ENCODE results near the gene WRAP73. TPM values are rescaled to one million over a fixed set of nuclear protein-coding genes. Genes with fewer than 3 reads are reported as not detected.

Gene WRAP73
- total RNA-seq, 3 donors from 2014 or later (not counting 1 experiment from before 2014, with no cell fraction given), result 27.8 to 35.4 (median 30.1) TPM

GRCh38 chr1:3614755-3615742 is 34.9 kb downstream of the WRAP73 start:
- H3K4me1 Mint-ChIP-seq, result peaks cover 4 to 29% of the 10 kb centered on the region in 2 donors
- peak in 1 of 2 donors; percentile 40 for DNase-seq
- H3K36me3 Mint-ChIP-seq, result no peaks in the 10 kb centered on the region
- H3K36me3 ChIP-seq (ENCODE audit: control insufficient read depth, insufficient read depth, low read length), result no peaks in the 10 kb centered on the region
- ATAC-seq, result no peak
- WGBS (ENCODE audit: insufficient coverage), result 69% methylated on average over 20 of the region's 20 CpGs
- intact Hi-C loops (cut with micrococcal nuclease), result no loop called here
- no peak overlapping the region for H3K27ac Mint-ChIP-seq
- H3K27me3 ChIP-seq (ENCODE audit: control insufficient read depth, insufficient read depth, low read length), result peaks cover 5% of the 10 kb centered on the region
- peaks cover 23% of the 10 kb centered on the region for H3K4me1 ChIP-seq (ENCODE audit: control insufficient read depth, insufficient read depth, low read length)
- no peaks in the 10 kb centered on the region for H3K9me3 Mint-ChIP-seq
- peaks cover 0 to 21% of the 10 kb centered on the region in 2 donors for H3K27me3 Mint-ChIP-seq (ENCODE audit: low read depth in 2 of 2)
- no peak overlapping the region for H3K27ac ChIP-seq (ENCODE audit: low read length)
- H3K4me3 Mint-ChIP-seq, result no peak overlapping the region
- TF ChIP-seq CTCF (IDR thresholded peaks at IDR 0.05), result peak; percentile 47
- H3K4me3 ChIP-seq (ENCODE audit: low read length), result no peak overlapping the region
- no peaks in the 10 kb centered on the region for H3K9me3 ChIP-seq (ENCODE audit: control insufficient read depth, insufficient read depth, low read length)

DNA sequence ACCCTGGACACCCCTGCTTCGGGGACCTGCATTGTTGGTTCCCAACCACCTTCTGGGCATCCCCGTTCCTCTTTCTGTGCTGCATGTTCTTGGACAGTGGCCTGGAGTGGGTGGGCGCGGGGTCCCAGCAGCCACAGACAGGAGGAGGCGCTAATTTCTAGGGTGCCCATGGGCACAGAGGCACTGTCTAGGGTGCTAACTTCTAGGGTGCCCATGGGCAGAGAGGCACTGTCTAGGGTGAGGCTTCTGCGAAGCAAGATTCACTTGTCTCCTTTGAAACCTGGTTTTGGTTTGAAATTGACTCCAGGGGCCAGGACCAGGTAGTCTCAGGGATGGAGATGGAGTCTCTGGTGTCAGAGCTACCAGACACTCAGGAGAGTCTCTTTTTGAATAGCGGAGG is 37.8 kb downstream of the WRAP73 start:
- ATAC-seq, result no peak
- intact Hi-C loops (cut with micrococcal nuclease), result no loop called here
- Mint-ChIP-seq H3K27ac (no peak overlapping the region), H3K27me3 (ENCODE audit: low read depth in 2 of 2) (peaks cover 0 to 24% of the 10 kb centered on the region in 2 donors), H3K36me3 (no peaks in the 10 kb centered on the region), H3K4me1 (peaks cover 4 to 18% of the 10 kb centered on the region in 2 donors), H3K9me3 (no peaks in the 10 kb centered on the region), H3K4me3 (peak overlapping the region; percentile 87)
- WGBS (ENCODE audit: insufficient coverage), result 59% methylated on average over 7 of the region's 7 CpGs
- H3K27me3 ChIP-seq (ENCODE audit: control insufficient read depth, insufficient read depth, low read length), result peaks cover 5% of the 10 kb centered on the region
- no peak for TF ChIP-seq CTCF (IDR thresholded peaks at IDR 0.05)
- no peaks in the 10 kb centered on the region for H3K9me3 ChIP-seq (ENCODE audit: control insufficient read depth, insufficient read depth, low read length)
- no peak for DNase-seq
- no peak overlapping the region for H3K27ac ChIP-seq (ENCODE audit: low read length)
- no peak overlapping the region for H3K4me3 ChIP-seq (ENCODE audit: low read length)
- no peaks in the 10 kb centered on the region for H3K36me3 ChIP-seq (ENCODE audit: control insufficient read depth, insufficient read depth, low read length)
- H3K4me1 ChIP-seq (ENCODE audit: control insufficient read depth, insufficient read depth, low read length), result peaks cover 12% of the 10 kb centered on the region

- Histone ChIP-seq H3K27me3 (ENCODE audit: control insufficient read depth, insufficient read depth, low read length) (peaks cover 5% of the 10 kb centered on the region), H3K36me3 (ENCODE audit: control insufficient read depth, insufficient read depth, low read length) (no peaks in the 10 kb centered on the region), H3K9me3 (ENCODE audit: control insufficient read depth, insufficient read depth, low read length) (no peaks in the 10 kb centered on the region), H3K27ac (ENCODE audit: low read length) (no peak within 1 kb of the TSS), H3K4me1 (ENCODE audit: control insufficient read depth, insufficient read depth, low read length) (peaks cover 12% of the 10 kb centered on the region), H3K4me3 (ENCODE audit: low read length) (no peak within 1 kb of the TSS)
- DNase-seq, result peak in 1 of 2 donors; percentile 62
- peak within 1 kb of the TSS; percentile 87 for H3K4me3 Mint-ChIP-seq
- H3K4me1 Mint-ChIP-seq, result peaks cover 4 to 18% of the 10 kb centered on the region in 2 donors
- TF ChIP-seq CTCF (IDR thresholded peaks at IDR 0.05), result no peak
- H3K36me3 Mint-ChIP-seq, result no peaks in the 10 kb centered on the region
- H3K9me3 Mint-ChIP-seq, result no peaks in the 10 kb centered on the region
- ATAC-seq, result peak; percentile 18 to 82 (median 56)
- no peak within 1 kb of the TSS for H3K27ac Mint-ChIP-seq
- peaks cover 0 to 24% of the 10 kb centered on the region in 2 donors for H3K27me3 Mint-ChIP-seq (ENCODE audit: low read depth in 2 of 2)
- under 1% methylated on average over 78 of the region's 87 CpGs for WGBS (ENCODE audit: insufficient coverage)
- intact Hi-C loops (cut with micrococcal nuclease), result no loop called here
Measured at GRCh38 chr1:3611170-3612019, 38.5 kb downstream of the WRAP73 start, which contains the start of gene MEGF6. MEGF6 (minus strand) TSS chr1:3611508; CDS start chr1:3611268, 240 bp downstream.
